IgD-negative memory B cell (primary cell): ENCODE results near the gene DROSHA. TPM values are rescaled to one million over a fixed set of nuclear protein-coding genes. Genes with fewer than 3 reads are reported as not detected.
"Not testable (repeated sequence)": the region's sequence is repeated elsewhere in the genome, so short reads cannot be mapped to it uniquely, and the experiment has no call there.

Experiments used
- H3K27ac Mint-ChIP-seq, 3 donors: one replicate each; pipeline ENCODE4 v1.8.0; 2020 to 2022; ENCODE audit warnings: mild to moderate bottlenecking in 3 of 3, mixed read lengths in 3 of 3, moderate library complexity in 1 of 3
- H3K27me3 Mint-ChIP-seq: one replicate; pipeline ENCODE4 v1.8.0; 2021; ENCODE audit warnings: mixed read lengths
- H3K36me3 Mint-ChIP-seq: one replicate; pipeline ENCODE4 v1.8.0; 2020; ENCODE audit warnings: mild to moderate bottlenecking, mixed read lengths
- H3K4me1 Mint-ChIP-seq, 3 donors: one replicate each; pipeline ENCODE4 v1.8.0; 2020 to 2022; ENCODE audit warnings: mixed read lengths in 3 of 3, mild to moderate bottlenecking in 1 of 3
- H3K4me3 Mint-ChIP-seq, 4 donors: one replicate each; pipeline ENCODE4 v1.8.0; 2020 to 2022; ENCODE audit warnings: mild to moderate bottlenecking in 4 of 4, mixed read lengths in 4 of 4, moderate library complexity in 3 of 4
- H3K9me3 Mint-ChIP-seq, 3 donors: one replicate each; pipeline ENCODE4 v1.8.0; 2020 to 2021; ENCODE audit warnings: mixed read lengths in 3 of 3, mild to moderate bottlenecking in 1 of 3
- polyA plus RNA-seq: library from polyadenylated mRNA; unstranded; fragments of 300-500 nt; fragmentation: Illumina TruSeq; gene quantifications from one replicate; pipeline ENCODE4 v1.2.3, GENCODE V29; 2021

DROSHA gene
- polyA plus RNA-seq, 1 donor from 2014 or later = 14.7 TPM

DNA sequence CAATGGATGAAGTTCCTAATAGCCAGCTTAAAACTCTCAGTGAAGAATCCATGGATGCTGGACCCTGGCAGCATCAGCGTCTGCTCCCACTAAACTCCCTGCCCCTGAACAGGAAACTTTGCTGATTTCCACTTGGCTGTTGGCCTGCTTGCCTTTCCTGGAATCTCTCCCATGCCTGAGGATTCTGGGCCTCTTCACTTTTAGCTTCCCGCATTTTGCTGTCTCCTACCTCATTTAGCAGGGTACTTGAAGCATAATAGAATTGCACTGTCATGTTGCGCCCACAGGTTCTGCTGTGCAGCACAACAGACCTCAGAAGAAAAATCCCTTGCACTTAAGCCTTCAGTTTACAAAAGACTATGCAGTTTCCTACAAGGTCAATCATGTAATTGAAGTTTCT lies 127.6 kb downstream of the DROSHA start:
- Mint-ChIP-seq H3K27ac (no peak overlapping the region), H3K36me3 (peaks cover 8% of the 10 kb centered on the region), H3K9me3 (no peaks in the 10 kb centered on the region), H3K27me3 (no peaks in the 10 kb centered on the region), H3K4me3 (no peak overlapping the region), H3K4me1 (no peaks in the 10 kb centered on the region)

DNA sequence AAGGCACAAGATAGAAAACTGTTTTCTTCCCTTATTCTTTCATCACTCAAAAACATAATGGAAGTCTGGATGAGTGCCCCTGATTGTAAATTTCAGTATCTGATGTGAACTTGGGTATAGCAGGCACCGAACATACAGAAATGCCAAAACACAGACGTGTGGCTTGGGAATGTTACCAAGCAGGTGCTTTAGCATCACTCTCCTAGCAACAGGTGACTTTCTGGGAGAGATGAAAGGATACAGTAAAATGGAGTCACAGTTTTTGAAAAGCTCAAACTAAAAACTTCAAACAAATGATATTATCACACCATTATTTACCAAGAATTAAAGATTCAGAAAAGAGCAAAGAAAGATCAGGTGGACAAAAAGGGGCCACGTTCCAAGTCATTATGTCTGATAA lies 130.2 kb downstream of the DROSHA start:
- no peaks in the 10 kb centered on the region for H3K4me1 Mint-ChIP-seq
- H3K4me3 Mint-ChIP-seq = no peak overlapping the region
- H3K27ac Mint-ChIP-seq = no peak overlapping the region
- no peaks in the 10 kb centered on the region for H3K9me3 Mint-ChIP-seq
- no peaks in the 10 kb centered on the region for H3K27me3 Mint-ChIP-seq
- peaks cover 7% of the 10 kb centered on the region for H3K36me3 Mint-ChIP-seq

DNA sequence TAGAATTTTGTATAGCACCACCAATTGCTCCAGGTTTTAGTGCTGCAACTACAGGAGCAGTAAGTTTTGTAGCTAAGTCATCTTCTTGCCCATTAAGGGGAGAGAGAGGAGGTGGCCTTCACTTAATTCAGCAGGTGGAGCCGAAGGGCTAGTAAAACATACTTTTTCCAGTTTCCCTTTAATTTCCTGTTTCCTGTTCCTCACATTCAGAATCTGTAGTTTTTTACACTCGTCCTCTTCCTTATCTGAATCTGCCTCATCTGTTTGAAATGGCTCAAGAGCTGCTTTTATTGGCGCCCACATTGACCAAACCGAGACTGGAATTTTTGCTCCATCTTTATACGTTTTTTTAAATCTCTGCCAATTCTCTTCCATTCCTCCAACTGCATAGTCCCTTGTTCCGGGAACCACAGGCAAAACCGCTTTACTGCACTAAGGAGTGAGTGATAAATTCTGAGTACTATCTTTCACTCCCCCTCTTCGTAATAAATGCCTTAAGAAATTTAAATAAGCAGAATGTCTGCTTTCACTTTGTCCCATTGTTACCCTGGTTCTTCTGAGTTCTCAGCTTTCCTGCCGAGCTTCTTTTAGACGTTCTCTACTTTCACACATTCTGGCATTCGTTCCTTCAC lies 133.9 kb downstream of the DROSHA start:
- no peaks in the 10 kb centered on the region for H3K4me1 Mint-ChIP-seq

DNA sequence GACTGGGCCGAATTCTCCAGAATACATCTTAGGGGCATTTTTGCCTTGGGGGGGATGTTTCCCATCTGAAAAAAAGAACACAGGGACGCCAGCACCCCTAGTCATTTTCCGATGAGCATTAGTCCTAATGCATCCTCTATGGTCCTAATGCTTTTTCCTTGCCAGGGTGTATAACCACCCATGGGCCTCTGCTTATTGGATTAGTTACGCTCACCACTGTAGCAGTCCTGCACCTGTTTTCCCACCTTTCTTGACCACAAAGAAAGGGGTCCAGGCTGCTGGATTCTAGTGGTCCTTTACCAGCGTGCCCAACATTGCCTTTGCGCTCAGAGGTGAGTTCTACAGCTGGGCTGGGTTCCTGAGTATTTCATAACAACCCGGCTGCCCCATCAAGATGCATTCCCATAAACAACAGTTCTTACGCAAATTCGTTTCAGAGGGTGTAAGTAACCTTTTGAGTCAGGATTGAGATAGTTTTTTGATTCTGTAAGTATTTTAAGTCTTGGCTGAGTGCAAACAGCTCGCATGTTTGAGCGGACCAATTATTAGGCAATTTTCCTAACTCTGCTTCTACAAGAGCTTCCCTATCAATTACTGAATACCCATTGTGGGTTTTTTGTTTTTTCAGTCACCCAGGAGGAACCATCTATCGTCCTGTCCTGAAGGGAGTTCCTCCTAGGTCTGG lies 135.1 kb downstream of the DROSHA start:
- no peak overlapping the region for H3K4me3 Mint-ChIP-seq
- no peak overlapping the region for H3K27ac Mint-ChIP-seq
- H3K27me3 Mint-ChIP-seq = no peaks in the 10 kb centered on the region
- no peaks in the 10 kb centered on the region for H3K9me3 Mint-ChIP-seq
- peaks cover 4% of the 10 kb centered on the region for H3K36me3 Mint-ChIP-seq
- H3K4me1 Mint-ChIP-seq = no peaks in the 10 kb centered on the region

More for the DNA sequence above, 133.9 kb downstream of the DROSHA start:
- H3K36me3 Mint-ChIP-seq = peaks cover 4% of the 10 kb centered on the region
- H3K27ac Mint-ChIP-seq = no peak overlapping the region
- H3K4me3 Mint-ChIP-seq = no peak overlapping the region
- no peaks in the 10 kb centered on the region for H3K9me3 Mint-ChIP-seq
- H3K27me3 Mint-ChIP-seq = no peaks in the 10 kb centered on the region

DNA sequence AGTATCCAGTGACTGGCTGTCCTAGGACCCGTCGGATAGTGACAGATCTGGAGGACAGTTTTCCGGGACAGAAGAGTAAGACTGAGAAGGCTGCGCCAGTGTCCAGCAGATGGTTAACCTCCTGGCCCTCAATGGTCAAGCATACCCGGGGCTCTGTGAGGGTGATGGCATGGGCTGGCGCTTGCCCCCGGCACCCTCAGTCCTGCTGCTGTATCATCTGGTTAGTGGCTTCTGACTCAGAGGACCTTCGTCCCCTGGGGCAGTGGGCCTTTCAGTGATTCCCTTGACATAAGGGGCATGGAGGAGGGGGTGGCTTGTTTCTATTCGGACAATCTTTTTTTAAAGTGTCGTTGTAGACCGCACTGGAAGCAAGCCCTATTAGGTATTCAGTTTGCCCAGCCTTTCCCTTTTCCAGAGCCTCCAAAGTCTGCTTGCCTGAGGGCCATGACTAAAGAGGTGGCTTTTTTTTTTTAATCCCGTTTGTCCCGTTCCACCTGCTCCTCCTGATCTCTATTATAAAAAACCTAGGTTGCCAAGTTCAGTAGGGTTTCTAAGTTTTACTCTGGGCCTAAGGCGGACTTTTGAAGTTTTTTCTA lies 136.3 kb downstream of the DROSHA start:
- not testable (repeated sequence) for H3K36me3 Mint-ChIP-seq, H3K4me3 Mint-ChIP-seq, H3K4me1 Mint-ChIP-seq, H3K27ac Mint-ChIP-seq, H3K9me3 Mint-ChIP-seq, H3K27me3 Mint-ChIP-seq

DNA sequence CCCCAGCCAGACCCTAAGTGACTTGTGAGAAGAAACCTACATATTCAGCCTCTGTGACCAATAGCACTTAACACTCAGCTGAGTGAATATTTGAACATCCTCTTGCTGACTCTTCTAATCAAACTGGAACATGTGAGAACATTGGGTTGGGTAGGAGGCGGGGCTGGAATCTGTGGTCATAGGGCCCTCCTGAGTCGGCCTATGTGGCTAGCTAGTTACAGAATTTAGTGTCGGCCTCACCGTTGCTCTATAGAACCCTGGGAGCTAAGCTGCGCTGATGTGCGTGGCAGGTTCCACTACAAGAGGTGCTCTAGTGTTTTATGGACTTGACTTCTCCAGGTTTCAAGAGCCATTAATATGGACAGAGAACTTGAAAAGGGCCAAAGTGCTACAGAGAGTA lies 138.8 kb downstream of the DROSHA start:
- Mint-ChIP-seq H3K27ac (no peak overlapping the region), H3K4me1 (no peaks in the 10 kb centered on the region), H3K4me3 (no peak overlapping the region)

DNA sequence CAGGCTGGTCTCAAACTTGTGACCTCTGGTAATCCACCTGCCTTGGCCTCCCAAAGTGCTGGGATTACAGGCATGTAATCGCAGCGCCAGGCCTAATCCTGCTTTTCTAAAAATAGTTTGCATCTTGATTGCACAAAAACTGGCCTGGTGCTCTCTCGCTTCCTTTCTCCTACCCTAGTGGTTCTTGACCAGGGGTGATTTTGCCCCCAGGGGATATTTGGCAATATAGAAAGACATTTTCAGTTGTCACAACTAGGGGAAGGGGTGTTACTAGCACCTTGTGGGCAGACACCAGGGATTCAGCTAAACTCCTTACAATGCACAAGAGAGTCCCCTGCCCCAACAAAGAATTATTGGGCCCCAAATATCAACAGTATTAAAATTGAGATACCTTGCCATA lies 139.8 kb downstream of the DROSHA start:
- no peaks in the 10 kb centered on the region for H3K4me1 Mint-ChIP-seq
- peaks cover 2% of the 10 kb centered on the region for H3K36me3 Mint-ChIP-seq
- peaks cover 0 to 12% (median 2%) of the 10 kb centered on the region in 3 donors for H3K9me3 Mint-ChIP-seq
- no peaks in the 10 kb centered on the region for H3K27me3 Mint-ChIP-seq
- H3K27ac Mint-ChIP-seq = no peak overlapping the region
- no peak overlapping the region for H3K4me3 Mint-ChIP-seq

More for the DNA sequence above, 138.8 kb downstream of the DROSHA start:
- peaks cover 0 to 6% (median 2%) of the 10 kb centered on the region in 3 donors for H3K9me3 Mint-ChIP-seq
- no peaks in the 10 kb centered on the region for H3K27me3 Mint-ChIP-seq
- H3K36me3 Mint-ChIP-seq = peaks cover 2% of the 10 kb centered on the region

DNA sequence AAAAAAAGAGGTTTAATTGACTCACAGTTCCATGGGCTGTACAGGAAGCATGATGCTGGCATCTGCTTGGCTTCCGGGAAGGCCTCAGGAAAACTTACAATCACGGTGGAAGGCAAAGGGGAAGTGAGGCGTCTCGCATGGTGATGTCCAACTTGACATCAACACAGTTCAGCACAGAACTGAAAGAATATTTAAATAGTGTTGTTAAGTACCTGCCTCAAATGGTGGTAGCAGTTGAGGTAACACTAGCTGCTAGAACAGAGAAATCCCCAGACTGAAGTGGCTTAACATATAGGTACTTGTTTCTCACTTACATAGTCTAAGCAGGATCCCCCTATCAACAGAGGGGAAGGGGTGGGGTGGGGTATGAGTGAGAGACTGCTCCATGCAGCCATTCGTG lies 141.6 kb downstream of the DROSHA start:
- Mint-ChIP-seq H3K4me1 (no peaks in the 10 kb centered on the region), H3K27me3 (peaks cover 2% of the 10 kb centered on the region), H3K27ac (no peak overlapping the region), H3K9me3 (peaks cover 0 to 15% (median 2%) of the 10 kb centered on the region in 3 donors), H3K36me3 (peaks cover 2% of the 10 kb centered on the region), H3K4me3 (no peak overlapping the region)

DNA sequence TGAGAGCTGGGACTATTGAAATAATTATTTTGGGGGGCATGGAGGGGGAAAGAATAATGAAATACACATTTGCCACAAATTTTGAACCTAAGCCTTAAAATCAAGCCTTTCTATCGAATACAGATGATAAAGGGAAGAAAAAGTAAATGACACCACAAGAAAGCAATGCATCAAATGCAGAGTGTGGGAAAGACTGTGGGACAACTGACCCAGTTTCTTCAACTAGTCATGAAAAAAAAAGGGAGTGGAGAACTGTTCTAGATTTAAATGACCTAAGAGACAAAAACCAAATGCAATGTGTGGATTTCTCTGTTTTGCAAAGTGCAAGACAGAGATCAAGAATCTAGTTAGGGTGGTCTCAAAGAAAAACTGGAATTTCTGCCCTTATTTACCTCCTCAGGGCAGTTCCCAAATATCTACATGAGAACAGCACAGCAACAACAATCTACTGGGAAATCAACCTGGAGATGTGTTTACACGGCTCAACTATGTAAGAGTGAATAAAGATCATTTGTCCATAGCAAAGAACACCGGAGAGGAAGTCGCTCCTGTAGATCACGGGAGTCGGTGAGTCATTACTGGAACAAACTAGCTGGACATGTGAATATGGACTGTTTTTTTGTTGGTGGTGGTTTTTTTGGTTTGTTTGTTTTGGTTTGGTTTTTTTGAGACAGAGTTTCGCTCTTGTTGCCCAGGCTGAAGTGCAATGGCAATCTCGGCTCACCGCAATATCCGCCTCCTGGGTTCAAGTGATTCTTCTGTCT lies 145.9 kb downstream of the DROSHA start:
- H3K27me3 Mint-ChIP-seq = peaks cover 18% of the 10 kb centered on the region
- H3K4me3 Mint-ChIP-seq = no peak overlapping the region
- no peak overlapping the region for H3K27ac Mint-ChIP-seq
- H3K36me3 Mint-ChIP-seq = peaks cover 2% of the 10 kb centered on the region
- H3K9me3 Mint-ChIP-seq = peaks cover 0 to 15% (median 4%) of the 10 kb centered on the region in 3 donors
- peaks cover 0 to 3% (median 2%) of the 10 kb centered on the region in 3 donors for H3K4me1 Mint-ChIP-seq

DNA sequence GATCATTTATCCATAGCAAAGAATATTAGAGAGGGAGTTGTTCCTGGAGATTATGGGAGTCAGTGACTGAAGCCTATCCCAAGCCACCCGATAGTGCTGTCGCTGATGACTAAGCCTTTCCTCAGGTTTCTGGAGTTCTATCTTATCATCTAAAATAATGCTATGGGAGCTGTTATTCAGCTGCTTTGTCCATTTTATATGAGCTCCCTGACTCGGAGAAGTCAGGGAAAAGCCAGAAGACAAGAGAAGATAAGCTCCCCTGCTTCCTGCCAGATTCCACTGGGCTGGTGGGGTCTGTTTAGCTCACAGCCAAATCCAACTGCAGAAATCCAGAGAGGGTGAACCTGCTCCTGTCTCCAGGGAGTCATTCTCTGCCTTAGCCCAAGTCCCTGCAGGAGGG lies 148.2 kb downstream of the DROSHA start:
- peaks cover 0 to 11% (median 2%) of the 10 kb centered on the region in 3 donors for H3K9me3 Mint-ChIP-seq
- H3K27me3 Mint-ChIP-seq = peaks cover 21% of the 10 kb centered on the region
- no peak overlapping the region for H3K4me3 Mint-ChIP-seq
- H3K36me3 Mint-ChIP-seq = no peaks in the 10 kb centered on the region
- H3K27ac Mint-ChIP-seq = no peak overlapping the region
- peaks cover 0 to 3% (median 2%) of the 10 kb centered on the region in 3 donors for H3K4me1 Mint-ChIP-seq

DNA sequence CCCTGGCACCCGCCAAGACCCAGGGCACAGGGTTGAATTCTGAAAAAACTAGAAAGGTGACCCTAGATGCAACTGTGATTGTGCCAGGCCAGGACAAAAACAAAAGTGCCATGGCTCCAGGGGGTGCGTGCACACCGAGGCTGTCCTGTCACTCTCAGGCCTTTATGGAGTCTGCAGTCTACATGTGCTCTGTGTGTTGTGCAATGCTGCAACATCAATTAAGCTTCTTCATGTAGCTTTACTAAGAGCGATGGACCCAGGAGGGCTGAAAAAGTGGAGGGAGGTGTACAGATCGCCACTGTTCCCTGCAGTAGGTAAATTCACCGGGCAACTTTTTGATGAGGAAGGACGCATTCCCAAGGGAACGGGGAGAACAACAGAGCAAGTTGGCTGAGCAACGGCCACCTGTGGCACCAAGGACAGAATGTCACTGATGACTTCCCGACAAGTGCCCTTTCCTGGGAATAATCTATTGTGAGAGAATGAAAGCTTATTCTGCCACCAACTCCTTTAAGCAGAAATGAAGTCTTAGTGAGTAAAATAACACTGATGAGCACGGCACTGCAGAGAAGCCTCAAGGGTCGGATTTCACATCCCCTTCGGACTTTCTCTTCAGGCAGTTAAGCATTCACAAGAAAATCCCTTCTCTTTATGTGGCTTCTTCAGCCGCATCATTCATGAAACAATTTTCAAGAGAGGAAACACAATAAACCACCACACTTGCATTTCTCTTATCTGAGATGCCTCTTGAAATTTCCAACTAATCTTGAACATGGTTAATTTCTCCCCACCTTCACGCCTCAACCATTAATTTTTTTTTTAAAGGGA lies 149.6 kb downstream of the DROSHA start:
- Mint-ChIP-seq H3K27ac (no peak overlapping the region), H3K27me3 (peaks cover 21% of the 10 kb centered on the region), H3K4me1 (peaks cover 0 to 3% (median 2%) of the 10 kb centered on the region in 3 donors), H3K9me3 (peaks cover 0 to 4% (median 3%) of the 10 kb centered on the region in 3 donors), H3K36me3 (no peaks in the 10 kb centered on the region), H3K4me3 (no peak overlapping the region)

DNA sequence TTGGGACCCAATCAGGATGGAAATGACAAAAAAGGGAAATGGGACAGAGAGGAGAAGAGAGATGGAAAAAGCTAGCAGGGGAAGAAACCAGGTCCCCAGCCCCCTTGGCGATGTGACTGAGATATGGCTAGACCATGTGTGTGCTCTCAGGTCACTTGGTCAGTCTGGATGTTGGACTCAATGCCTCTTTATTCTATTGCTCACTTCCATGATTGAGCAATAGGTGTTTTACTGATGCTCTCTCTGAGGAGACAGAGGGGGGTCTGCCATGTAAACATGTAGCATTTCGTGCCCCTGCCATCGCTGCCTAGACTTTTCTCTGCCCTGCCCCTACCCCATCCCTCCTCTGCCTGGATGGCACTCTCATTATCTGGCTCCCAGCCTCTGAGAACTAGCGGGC lies 150.6 kb downstream of the DROSHA start:
- Mint-ChIP-seq H3K27me3 (peaks cover 21% of the 10 kb centered on the region), H3K36me3 (no peaks in the 10 kb centered on the region), H3K9me3 (peaks cover 0 to 4% (median 3%) of the 10 kb centered on the region in 3 donors), H3K4me3 (peak overlapping the region in 1 of 4 donors; percentile 2), H3K4me1 (peaks cover 0 to 3% (median 2%) of the 10 kb centered on the region in 3 donors), H3K27ac (no peak overlapping the region)

DNA sequence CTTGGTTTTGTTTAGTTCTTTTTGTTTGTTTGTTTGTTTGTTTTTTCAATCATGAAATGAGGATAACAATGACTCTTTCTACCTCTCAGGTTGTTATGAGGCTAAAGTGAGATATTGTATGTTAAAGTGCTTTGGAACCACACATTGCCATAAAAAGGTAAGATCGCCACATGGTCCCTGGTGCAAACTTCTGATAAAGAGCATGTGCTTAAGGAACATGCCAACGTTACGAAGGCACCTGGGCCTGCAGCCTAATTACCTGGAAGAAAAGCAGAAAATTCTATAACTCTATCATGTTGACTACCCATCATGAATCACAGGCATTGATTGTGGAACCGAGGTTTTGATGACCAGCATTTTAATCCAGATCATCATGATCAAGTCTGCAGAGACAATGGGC lies 151.8 kb downstream of the DROSHA start:
- Mint-ChIP-seq H3K4me1 (peaks cover 0 to 3% (median 2%) of the 10 kb centered on the region in 3 donors), H3K36me3 (no peaks in the 10 kb centered on the region), H3K9me3 (peaks cover 0 to 4% (median 0%) of the 10 kb centered on the region in 3 donors), H3K27me3 (peaks cover 19% of the 10 kb centered on the region), H3K27ac (no peak overlapping the region), H3K4me3 (no peak overlapping the region)

DNA sequence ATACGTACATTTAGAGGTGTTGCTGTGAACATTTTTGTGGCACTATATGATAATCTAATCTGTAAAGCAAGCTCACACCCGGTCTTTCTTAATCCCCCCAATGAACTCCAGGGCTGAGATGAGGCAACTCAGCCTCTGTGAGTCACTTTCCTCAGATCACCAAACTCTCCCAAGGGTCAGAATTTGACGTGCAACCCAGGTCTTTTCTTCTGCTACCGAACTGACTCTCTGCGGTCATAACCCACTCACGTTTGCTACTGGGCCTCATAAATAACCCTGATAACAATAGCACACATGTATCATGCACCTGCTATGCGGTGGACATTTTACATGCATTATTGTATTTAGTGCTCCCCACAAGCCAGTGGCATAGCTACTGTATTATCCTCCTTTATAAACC lies 153.1 kb downstream of the DROSHA start:
- H3K36me3 Mint-ChIP-seq = no peaks in the 10 kb centered on the region
- H3K4me1 Mint-ChIP-seq = peaks cover 0 to 3% (median 2%) of the 10 kb centered on the region in 3 donors
- no peak overlapping the region for H3K4me3 Mint-ChIP-seq
- H3K9me3 Mint-ChIP-seq = peaks cover 0 to 2% (median 0%) of the 10 kb centered on the region in 3 donors
- H3K27me3 Mint-ChIP-seq = peaks cover 10% of the 10 kb centered on the region
- no peak overlapping the region for H3K27ac Mint-ChIP-seq
